ENCODE data around the gene SLC25A39.
"Not testable (repeated sequence)": the region's sequence is repeated elsewhere in the genome, so short reads cannot be mapped to it uniquely, and the experiment has no call there.

GRCh38 chr17:44340553-44340952, 15.9 kb upstream of the SLC25A39 start:
- not testable (repeated sequence) for TF ChIP-seq ZBTB43 (CRISPR knock-in tag; IDR thresholded peaks at IDR 0.05); HES1 (IDR thresholded peaks at IDR 0.05; ENCODE audit: low read depth); ZNF655 (CRISPR knock-in tag; IDR thresholded peaks at IDR 0.05); ZKSCAN8 (CRISPR knock-in tag; IDR thresholded peaks at IDR 0.05); RCOR1 (IDR thresholded peaks at IDR 0.05; ENCODE audit: borderline replicate concordance in 1 of 2, low read depth in 2 of 2, low read length in 2 of 2); CTCF (IDR thresholded peaks at IDR 0.05 in 2 of 3, conservative IDR thresholded peaks at IDR 0.05 in 1 of 3; ENCODE audit: insufficient read depth in 2 of 3, low read depth in 1 of 3, low read length in 3 of 3); NFATC3 (IDR thresholded peaks at IDR 0.05); CREB1 (IDR thresholded peaks at IDR 0.05); CREB1 (CRISPR knock-in tag; IDR thresholded peaks at IDR 0.05); CXXC5 (CRISPR knock-in tag; IDR thresholded peaks at IDR 0.05); DPF2 (IDR thresholded peaks at IDR 0.05); TARDBP (IDR thresholded peaks at IDR 0.05); POLR2AphosphoS5 (IDR thresholded peaks at IDR 0.05; ENCODE audit: control insufficient read depth, insufficient read depth, low read depth, low read length); GTF2F1 (IDR thresholded peaks at IDR 0.05; ENCODE audit: low read depth, low read length)
